Measurements from ENCODE around the gene MTPN.

The MTPN gene

GRCh38 chr7:135884495-135885232, 92.5 kb downstream of the MTPN start:
- no peak for DNase-seq (ENCODE audit: low read depth in 2 of 2)

DNA sequence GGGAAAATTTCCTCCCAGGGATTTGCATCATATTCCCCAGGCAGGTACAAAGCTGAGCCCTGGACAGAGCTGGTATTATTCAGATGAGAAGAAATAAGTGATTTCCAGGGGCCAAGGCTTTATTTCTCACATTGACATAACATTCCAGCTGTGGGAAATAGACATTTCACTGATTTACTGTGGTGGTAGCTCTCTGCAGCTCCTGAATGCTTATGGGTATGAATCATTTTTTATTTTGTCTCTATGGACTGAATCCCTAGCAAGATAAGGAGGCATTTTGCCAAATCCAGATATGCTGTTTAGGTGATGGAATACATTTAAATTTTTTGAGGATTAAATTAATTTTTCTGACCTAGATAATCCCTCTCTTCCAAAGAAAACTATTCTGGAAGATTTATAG, 97.9 kb downstream of the MTPN start:
- no peak for DNase-seq (ENCODE audit: low read depth in 2 of 2)

DNA sequence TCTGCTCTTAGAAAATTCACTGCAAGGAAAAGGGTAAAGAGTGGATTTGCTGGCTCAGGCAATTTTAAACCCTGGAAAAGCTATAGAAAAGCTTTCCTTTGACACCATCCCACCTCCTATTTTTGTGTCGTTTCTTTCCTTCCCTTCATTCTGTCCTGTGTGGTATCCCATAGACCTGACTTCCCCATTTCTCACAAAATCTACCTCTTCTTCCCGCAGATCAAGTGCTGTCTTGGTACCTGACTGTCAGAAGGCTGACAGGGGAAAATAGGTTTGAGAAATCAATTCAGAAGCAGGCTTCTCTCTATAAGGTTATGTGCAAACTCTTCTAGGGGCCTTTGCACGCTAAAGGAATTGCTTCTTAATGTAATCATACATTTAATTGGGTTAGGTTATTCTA, 98.9 kb downstream of the MTPN start:
- DNase-seq (ENCODE audit: low read depth in 2 of 2) = no peak

- no peak for DNase-seq (ENCODE audit: low read depth in 2 of 2)
Observed at GRCh38 chr7:135877805-135878204, 99.4 kb downstream of the MTPN start.
